Chondrocyte (in vitro differentiated cells): Measurements from ENCODE around the gene TFDP2. TPM values are rescaled to one million over a fixed set of nuclear protein-coding genes. Genes with fewer than 3 reads are reported as not detected.
"Not testable (repeated sequence)": the region's sequence is repeated elsewhere in the genome, so short reads cannot be mapped to it uniquely, and the experiment has no call there.

Source experiments
- DNase-seq: peaks from one replicate; pipeline ENCODE4 v3.0.0; 2021; ENCODE audit warnings: mixed read lengths, low spot score
- H3K27ac Mint-ChIP-seq: one replicate; pipeline ENCODE4 v1.8.0; 2021; ENCODE audit warnings: mild to moderate bottlenecking, moderate library complexity, mixed read lengths; ENCODE audit not compliant: unreplicated experiment
- H3K27me3 Mint-ChIP-seq: 2 replicates; pipeline ENCODE4 v1.8.0; 2021; ENCODE audit warnings: low read depth, mixed read lengths
- H3K36me3 Mint-ChIP-seq: 2 replicates; pipeline ENCODE4 v1.8.0; 2021; ENCODE audit warnings: low read depth, mixed read lengths
- H3K4me1 Mint-ChIP-seq: 2 replicates; pipeline ENCODE4 v1.8.0; 2021; ENCODE audit warnings: low read depth, mild to moderate bottlenecking, mixed read lengths
- H3K4me3 Mint-ChIP-seq: one replicate; pipeline ENCODE4 v1.8.0; 2021; ENCODE audit warnings: mild to moderate bottlenecking, moderate library complexity, mixed read lengths; ENCODE audit not compliant: unreplicated experiment
- H3K9me3 Mint-ChIP-seq: 2 replicates; pipeline ENCODE4 v1.8.0; 2021; ENCODE audit warnings: low read depth, mixed read lengths
- total RNA-seq: library from RNA; stranded (reverse); gene quantifications from 3 replicates; pipeline ENCODE4 v1.2.1, GENCODE V29; 2021
- TF ChIP-seq, protein P1 (sequence below): fragments of 200-600 bp; sonication (generic); IDR thresholded peaks from 2 replicates; pipeline ENCODE4 v1.5.0; 2021; ENCODE audit warnings: antibody characterized with exemption, mild to moderate bottlenecking, moderate library complexity

Gene TFDP2
- total RNA-seq, 1 donor from 2014 or later: 36.5 TPM

DNA sequence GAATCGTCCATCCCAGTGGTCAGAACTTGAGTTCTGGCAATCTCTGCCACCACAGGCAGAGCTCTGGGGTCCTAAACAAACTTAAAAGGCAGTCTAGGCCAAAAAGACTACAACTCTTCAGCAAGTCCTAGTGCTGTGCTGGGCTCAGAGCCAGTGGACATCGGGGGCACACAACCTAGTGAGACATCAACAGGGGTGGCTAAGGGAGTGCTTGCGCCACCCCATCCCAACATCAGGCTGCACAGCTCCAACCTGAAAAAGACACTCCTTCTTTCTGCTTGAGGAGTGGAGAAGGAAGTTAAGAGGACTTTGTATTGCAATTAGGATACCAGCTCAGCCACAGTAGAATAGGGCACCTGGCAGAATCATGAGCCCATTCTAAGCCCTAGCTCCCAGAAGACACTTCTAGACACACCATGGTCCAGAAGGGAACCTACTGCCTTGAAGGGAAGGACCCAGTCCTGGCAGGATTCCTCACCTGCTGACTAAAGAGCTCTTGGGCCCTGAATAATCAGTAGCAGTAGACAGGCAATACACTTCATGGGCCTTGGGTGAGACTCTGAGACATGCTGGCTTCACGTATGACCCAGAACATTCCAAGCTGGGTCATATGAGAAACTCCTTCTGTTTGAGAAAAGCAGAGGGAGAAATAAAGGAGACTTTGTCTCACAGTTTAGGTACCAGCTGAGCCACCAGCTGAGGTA lies 72.0 kb downstream of the TFDP2 start:
- H3K36me3 Mint-ChIP-seq: peaks cover 8% of the 10 kb centered on the region
- H3K9me3 Mint-ChIP-seq: peaks cover 9% of the 10 kb centered on the region
- TF ChIP-seq, protein P1, sequence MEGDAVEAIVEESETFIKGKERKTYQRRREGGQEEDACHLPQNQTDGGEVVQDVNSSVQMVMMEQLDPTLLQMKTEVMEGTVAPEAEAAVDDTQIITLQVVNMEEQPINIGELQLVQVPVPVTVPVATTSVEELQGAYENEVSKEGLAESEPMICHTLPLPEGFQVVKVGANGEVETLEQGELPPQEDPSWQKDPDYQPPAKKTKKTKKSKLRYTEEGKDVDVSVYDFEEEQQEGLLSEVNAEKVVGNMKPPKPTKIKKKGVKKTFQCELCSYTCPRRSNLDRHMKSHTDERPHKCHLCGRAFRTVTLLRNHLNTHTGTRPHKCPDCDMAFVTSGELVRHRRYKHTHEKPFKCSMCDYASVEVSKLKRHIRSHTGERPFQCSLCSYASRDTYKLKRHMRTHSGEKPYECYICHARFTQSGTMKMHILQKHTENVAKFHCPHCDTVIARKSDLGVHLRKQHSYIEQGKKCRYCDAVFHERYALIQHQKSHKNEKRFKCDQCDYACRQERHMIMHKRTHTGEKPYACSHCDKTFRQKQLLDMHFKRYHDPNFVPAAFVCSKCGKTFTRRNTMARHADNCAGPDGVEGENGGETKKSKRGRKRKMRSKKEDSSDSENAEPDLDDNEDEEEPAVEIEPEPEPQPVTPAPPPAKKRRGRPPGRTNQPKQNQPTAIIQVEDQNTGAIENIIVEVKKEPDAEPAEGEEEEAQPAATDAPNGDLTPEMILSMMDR: no peak
- H3K27ac Mint-ChIP-seq: no peak overlapping the region
- no peak for DNase-seq
- no peak overlapping the region for H3K4me3 Mint-ChIP-seq
- H3K4me1 Mint-ChIP-seq: no peaks in the 10 kb centered on the region
- no peaks in the 10 kb centered on the region for H3K27me3 Mint-ChIP-seq

DNA sequence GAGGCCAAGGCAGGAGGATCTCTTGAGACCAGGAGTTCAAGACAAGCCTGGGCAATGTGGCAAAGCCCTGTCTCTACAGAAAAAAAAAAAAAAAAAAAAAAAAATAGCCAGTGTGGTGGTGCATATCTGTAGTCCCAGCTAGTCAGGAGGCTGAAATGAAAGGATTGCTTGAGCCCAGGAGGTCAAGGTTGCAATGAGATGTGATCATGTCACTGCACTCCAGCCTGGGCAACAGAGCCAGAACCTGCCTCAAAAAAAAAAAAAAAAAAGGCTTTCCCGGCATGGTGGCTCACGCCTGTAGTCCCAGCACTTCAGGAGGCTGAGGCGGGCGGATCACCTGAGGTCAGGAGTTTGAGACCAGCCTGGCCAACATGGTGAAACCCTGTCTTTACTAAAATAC lies 73.7 kb downstream of the TFDP2 start:
- not testable (repeated sequence) for H3K27ac Mint-ChIP-seq, H3K9me3 Mint-ChIP-seq, H3K4me3 Mint-ChIP-seq, DNase-seq, H3K27me3 Mint-ChIP-seq, H3K36me3 Mint-ChIP-seq, H3K4me1 Mint-ChIP-seq

DNA sequence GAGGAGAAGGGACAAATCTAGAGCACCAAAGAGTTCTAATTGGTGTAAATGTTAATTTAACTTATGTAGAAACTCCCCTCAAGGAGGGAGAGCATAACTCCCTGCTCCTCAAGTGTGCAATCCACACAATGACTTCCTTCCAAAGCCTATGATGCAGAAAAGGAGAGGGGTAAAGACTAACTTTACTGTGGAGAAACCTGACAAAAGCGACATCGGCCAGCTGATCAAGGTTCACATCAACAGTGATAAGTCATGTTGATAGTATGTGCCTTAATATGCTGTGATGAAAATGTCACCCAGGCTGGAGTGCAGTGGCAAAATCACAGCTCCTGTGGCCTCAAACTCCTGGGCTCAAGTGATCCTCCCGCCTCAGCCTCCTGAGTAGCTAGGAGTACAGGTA lies 76.5 kb downstream of the TFDP2 start:
- Mint-ChIP-seq H3K36me3 (no peaks in the 10 kb centered on the region), H3K9me3 (no peaks in the 10 kb centered on the region), H3K4me3 (no peak overlapping the region), H3K27me3 (no peaks in the 10 kb centered on the region), H3K4me1 (no peaks in the 10 kb centered on the region), H3K27ac (no peak overlapping the region)
- no peak for DNase-seq
- TF ChIP-seq, protein P1: no peak

DNA sequence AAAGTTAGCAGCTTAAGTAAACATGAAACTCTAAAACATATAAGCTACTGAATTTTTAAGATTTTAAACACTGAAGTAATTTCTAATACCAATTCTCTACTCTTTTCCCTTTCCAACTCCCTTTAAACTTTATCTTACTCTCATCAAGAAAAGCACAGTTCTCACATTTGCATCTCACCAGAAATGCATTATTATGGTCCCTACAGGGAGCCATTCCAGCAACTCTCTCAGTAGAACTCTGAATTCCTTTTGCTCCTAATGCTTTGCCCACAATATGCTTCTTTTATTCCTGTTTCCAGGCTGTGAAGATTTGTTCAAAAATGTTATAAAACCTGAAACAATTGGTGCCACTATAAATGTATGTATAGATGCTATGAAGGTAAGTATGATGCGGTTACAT lies 83.4 kb downstream of the TFDP2 start:
- Mint-ChIP-seq H3K9me3 (peaks cover 3% of the 10 kb centered on the region), H3K36me3 (peaks cover 3% of the 10 kb centered on the region), H3K27me3 (no peaks in the 10 kb centered on the region), H3K4me1 (no peaks in the 10 kb centered on the region), H3K4me3 (no peak overlapping the region), H3K27ac (no peak overlapping the region)
- DNase-seq: no peak
- TF ChIP-seq, protein P1: no peak

DNA sequence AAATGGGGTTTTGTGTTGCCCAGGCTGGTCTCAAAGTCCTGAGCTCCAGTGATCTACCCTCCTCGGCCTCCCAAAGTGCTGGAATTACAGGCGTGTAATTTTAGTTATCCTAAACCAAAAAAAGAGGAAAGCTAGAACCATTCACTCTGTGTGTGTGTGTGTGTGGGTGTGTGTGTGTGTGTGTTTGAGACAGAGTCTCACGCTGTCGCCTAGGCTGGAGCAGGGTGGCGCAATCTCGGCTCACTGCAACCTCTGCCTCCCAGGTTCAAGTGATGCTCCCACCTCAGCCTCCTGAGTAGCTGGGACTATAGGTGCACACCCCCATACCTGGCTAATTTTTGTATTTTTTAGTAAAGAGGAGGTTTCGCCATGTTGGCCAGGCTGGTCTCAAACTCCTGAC lies 84.0 kb downstream of the TFDP2 start:
- H3K27ac Mint-ChIP-seq: no peak overlapping the region
- peaks cover 3% of the 10 kb centered on the region for H3K36me3 Mint-ChIP-seq
- DNase-seq: no peak
- H3K4me1 Mint-ChIP-seq: no peaks in the 10 kb centered on the region
- H3K9me3 Mint-ChIP-seq: peaks cover 3% of the 10 kb centered on the region
- no peaks in the 10 kb centered on the region for H3K27me3 Mint-ChIP-seq
- no peak overlapping the region for H3K4me3 Mint-ChIP-seq
- TF ChIP-seq, protein P1: no peak

DNA sequence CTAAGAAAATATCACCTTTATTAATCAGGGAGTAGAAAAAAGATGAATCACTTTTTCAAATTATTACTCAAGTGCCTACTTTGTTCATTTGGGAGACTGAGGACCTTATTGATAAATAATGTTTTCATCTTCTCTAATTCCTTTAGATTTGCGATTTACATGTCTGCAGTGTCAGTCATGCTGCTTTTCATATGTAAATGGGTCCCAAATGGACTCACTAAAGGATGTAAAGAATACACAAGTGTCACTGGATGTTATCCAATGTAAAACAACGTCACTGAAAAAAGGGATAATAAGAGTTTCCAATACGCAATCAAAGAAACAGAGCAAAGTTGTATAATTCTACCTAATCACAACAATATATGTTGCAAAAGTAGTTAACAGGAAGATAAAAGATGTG lies 84.9 kb downstream of the TFDP2 start:
- Mint-ChIP-seq H3K4me3 (no peak overlapping the region), H3K27me3 (no peaks in the 10 kb centered on the region), H3K36me3 (peaks cover 3% of the 10 kb centered on the region), H3K4me1 (no peaks in the 10 kb centered on the region), H3K9me3 (peaks cover 3% of the 10 kb centered on the region), H3K27ac (no peak overlapping the region)
- DNase-seq: no peak
- TF ChIP-seq, protein P1: no peak
